Measurements from ENCODE around the gene HGFAC. TPM values are rescaled to one million over a fixed set of nuclear protein-coding genes. Genes with fewer than 3 reads are reported as not detected.

The HGFAC gene
- total RNA-seq, 2 donors from 2014 or later: not detected

GRCh38 chr4:3481113-3481531 is 39.4 kb downstream of the HGFAC start:
- no peak for DNase-seq (ENCODE audit: low spot score in 2 of 2)
- Mint-ChIP-seq H3K36me3 (no peaks in the 10 kb centered on the region), H3K27ac (no peak overlapping the region), H3K9me3 (no peaks in the 10 kb centered on the region)
- ATAC-seq: peak; percentile 9 to 23

DNA sequence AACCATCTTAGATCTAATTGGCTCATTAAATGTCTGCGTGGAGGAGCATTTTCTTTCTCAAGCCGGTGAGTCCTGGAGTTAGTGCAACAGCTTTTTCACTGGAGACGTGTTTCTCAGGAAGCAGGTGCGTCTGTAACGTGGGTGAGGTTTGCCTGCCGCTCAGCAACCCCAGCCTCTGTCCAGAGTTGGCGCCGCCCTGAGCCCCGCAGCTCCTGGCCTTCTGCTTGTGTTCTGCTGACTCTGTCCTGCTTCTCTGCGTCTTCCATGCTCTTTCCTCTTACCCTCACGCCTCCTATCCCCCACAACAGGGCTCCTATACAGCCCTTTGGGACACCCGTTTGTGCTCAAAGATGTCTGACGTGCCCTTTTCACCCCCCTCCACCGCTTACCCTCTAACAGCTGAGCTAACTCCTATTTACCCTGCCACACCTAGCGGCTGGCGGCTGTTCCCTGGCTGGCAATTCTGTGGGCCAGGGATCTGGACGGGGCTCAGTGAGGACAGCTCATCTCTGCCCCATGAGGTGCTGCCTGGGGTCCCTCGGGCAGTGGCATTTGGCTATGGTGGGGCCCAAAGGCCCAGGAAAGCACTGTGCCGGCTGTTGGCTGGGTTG is 40.1 kb downstream of the HGFAC start:
- DNase-seq (ENCODE audit: low spot score in 2 of 2) (no peak), ATAC-seq (no peak)
- no peaks in the 10 kb centered on the region for H3K9me3 Mint-ChIP-seq
- H3K27ac Mint-ChIP-seq: no peak overlapping the region
- H3K36me3 Mint-ChIP-seq: no peaks in the 10 kb centered on the region

DNA sequence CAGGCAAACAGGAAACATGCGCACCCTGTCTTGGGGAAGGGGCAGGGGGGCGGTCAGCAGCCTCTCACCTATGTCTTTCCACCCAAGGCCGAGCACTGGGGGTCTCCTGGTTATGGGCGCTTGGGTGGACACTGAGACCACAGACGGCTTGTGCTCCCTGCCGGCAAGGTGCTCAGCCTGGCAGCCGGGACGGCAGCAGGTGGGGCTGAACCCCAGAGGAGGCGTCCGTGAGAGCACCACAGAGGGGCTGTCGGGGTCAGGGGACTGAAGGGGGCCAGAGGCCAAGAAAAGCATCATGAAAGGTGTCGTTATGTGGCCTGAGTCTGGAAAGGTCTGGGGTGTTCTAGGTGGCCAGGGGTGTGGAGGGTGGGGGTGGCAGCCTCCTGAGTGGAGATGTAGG is 40.9 kb downstream of the HGFAC start:
- DNase-seq (ENCODE audit: low spot score in 2 of 2) (no peak), ATAC-seq (no peak)
- Mint-ChIP-seq H3K9me3 (no peaks in the 10 kb centered on the region), H3K27ac (no peak overlapping the region), H3K36me3 (no peaks in the 10 kb centered on the region)

DNA sequence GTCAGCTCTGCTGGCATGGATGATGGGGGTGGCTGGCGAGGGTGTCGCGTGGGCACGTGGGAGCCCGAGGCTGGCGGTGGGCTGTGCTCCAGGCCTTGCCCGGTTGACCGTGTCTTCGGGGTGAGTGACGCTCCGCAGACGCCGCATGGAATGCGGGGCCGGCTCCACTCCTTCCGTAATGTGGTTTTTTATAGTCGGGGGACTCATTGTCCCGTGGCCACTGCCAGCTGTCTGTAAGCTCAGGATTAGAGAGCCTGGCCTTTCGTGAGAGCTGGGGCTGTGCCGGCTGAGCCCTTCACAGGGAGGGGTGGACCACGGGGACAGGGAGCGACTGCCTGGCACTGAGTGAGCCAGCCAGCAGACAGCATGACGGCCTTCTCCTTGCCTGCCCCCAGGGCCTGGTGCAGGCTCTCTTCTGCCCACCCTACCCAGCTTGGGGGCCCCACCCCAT is 41.7 kb downstream of the HGFAC start:
- Mint-ChIP-seq H3K27ac (no peak overlapping the region), H3K9me3 (no peaks in the 10 kb centered on the region), H3K36me3 (no peaks in the 10 kb centered on the region)
- DNase-seq (ENCODE audit: low spot score in 2 of 2) (no peak), ATAC-seq (no peak)

DNA sequence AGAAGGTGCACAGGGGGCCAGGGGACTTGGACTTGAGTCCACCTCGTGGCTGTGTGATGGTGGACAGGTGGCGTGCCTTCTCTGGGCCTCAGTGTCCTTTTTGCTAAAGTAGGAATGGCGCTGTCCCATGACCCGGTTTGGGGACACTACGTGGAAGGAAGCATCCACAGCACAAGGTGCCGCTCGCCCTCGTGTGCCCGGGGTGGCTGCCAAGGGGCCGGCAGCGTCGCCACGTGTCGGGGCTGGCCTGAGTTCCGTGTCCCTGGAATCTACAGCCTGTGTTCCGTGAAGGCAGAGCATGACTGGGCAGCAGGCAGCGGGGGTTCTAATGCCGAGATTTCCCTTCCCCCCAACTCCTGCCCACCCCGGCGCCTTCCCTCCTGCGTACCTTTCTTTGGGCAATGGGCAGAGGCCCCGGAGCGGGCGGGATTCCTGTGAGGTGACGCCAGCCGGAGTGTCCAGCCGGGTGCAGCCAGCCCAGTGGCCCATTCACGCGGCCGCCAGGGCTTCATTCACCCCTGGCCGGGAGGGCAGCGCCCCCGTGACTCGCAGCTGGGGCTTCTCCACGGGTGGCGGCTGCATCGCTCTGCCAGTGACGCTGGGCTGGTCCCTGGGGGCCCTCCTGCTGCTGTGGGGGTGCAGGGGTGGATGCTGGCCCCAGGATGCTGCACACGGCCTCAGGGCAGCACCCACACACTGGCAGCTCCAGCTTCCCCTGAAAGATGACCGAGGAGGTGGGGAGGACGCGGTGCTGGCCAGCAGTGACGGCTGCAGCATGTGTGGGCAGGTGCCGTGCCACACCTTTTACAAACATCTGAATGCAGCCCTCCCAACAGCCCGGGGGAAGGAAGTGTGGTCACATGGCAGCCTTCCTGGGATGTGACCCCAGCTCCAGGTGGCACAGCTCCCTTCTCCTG is 42.5 kb downstream of the HGFAC start:
- Mint-ChIP-seq H3K36me3 (no peaks in the 10 kb centered on the region), H3K9me3 (no peaks in the 10 kb centered on the region), H3K27ac (no peak overlapping the region)
- ATAC-seq: no peak
- no peak for DNase-seq (ENCODE audit: low spot score in 2 of 2)

DNA sequence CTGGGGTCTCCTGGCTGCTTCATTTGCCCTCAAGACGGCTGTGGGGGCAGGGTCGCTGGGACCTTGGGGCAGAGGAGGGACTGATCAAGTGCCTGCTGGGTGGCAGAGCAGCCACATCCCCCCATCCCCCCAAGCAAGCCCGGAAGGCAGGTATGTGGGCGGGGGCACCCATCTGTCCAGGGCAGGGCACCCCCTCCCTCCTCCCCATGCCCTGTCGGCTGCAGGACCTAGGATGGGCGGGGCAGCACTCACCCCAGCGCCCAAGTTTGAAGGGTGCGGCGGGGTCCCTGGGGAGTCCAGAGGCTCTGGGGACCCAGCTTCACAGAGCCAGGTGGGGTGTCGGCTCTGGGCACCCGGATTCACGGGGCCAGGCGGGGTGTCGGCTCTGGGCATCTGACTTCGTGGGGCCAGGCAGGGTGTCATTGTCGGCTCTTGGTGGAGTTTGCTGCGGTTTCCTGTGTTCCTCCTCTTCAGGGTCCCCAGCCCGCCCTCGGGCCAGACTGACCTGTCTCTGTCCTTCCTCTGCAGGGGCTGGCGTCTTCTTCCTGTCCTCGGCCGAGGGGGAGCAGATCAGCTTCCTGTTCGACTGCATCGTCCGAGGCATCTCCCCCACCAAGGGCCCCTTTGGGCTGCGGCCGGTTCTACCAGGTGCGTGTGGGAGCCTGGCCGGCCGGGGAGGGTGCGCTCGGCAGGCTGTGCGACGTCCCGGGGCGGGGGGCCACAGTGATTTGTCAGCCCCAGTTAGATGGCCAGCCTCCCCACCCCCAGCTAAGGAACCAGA is 43.4 kb downstream of the HGFAC start:
- Mint-ChIP-seq H3K27ac (no peak overlapping the region), H3K36me3 (no peaks in the 10 kb centered on the region), H3K9me3 (no peaks in the 10 kb centered on the region)
- DNase-seq (ENCODE audit: low spot score in 2 of 2) (no peak), ATAC-seq (no peak)

DNA sequence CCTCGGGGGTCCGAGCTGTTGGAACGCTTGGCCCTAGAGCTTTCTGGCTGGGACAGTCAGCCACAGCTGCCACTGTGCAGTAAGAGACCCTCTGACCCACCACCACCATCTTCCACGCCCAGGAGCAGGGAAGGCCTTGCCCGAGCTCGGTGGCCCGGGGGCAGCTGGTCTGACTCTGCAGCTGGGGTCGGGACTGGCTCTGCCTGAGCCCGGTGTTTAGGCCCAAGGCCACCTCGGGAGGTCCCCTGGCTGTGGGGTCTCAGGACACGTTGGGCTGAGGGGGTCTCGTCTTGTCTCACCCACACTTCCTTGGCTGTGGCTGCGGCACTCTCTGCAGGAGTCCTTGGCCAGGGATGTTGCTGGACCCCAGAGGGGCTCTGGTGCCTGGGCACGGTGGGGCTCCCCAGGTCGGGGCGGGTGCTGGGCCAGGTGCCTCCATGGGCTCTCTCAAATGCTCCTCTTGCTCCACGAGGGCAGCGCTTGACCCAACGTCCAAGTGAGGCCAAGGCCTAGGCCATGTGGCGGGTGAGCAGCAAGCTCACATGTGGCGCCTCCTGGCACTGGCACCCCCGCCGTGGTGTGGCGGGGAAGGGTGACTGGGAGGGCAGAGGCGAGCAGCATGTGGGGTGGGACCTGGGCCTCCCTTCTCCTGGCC is 44.2 kb downstream of the HGFAC start:
- H3K36me3 Mint-ChIP-seq: no peaks in the 10 kb centered on the region
- no peaks in the 10 kb centered on the region for H3K9me3 Mint-ChIP-seq
- DNase-seq (ENCODE audit: low spot score in 2 of 2) (no peak), ATAC-seq (no peak)
- no peak overlapping the region for H3K27ac Mint-ChIP-seq

GRCh38 chr4:3486541-3487540 is 45.1 kb downstream of the HGFAC start:
- ATAC-seq: no peak
- no peaks in the 10 kb centered on the region for H3K36me3 Mint-ChIP-seq
- DNase-seq (ENCODE audit: low spot score in 2 of 2): no peak
- no peaks in the 10 kb centered on the region for H3K9me3 Mint-ChIP-seq
- H3K27ac Mint-ChIP-seq: no peak overlapping the region

DNA sequence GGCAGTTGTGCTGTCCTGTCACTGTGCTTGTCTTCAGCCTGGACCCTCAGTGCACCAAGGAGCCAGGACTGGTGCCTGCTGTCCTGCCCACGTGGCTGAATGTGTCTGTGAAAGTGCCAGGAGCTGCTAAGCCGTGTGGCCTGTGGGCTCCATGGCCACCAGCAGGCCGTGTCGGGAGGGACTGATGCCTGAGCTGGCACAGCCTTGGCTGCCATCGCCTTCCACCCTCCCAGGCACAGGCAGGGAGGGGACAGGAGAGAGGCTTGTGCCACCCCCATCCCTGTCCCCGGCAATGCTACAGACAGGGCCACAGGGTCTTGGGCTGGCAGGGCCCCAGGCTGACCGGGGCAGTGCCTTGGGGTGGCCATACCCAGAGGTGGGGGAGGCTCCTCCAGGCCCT is 46.1 kb downstream of the HGFAC start:
- no peak for DNase-seq (ENCODE audit: low spot score in 2 of 2)
- ATAC-seq: no peak
- H3K27ac Mint-ChIP-seq: no peak overlapping the region
- H3K9me3 Mint-ChIP-seq: no peaks in the 10 kb centered on the region
- H3K36me3 Mint-ChIP-seq: no peaks in the 10 kb centered on the region

- ATAC-seq (peak in 1 of 2 donors; percentile 14), DNase-seq (ENCODE audit: low spot score in 2 of 2) (no peak)
- Mint-ChIP-seq H3K27ac (no peak overlapping the region), H3K36me3 (no peaks in the 10 kb centered on the region), H3K9me3 (no peaks in the 10 kb centered on the region)
These were observed 47.1 kb downstream of the HGFAC start for GRCh38 chr4:3488820-3489219.

DNA sequence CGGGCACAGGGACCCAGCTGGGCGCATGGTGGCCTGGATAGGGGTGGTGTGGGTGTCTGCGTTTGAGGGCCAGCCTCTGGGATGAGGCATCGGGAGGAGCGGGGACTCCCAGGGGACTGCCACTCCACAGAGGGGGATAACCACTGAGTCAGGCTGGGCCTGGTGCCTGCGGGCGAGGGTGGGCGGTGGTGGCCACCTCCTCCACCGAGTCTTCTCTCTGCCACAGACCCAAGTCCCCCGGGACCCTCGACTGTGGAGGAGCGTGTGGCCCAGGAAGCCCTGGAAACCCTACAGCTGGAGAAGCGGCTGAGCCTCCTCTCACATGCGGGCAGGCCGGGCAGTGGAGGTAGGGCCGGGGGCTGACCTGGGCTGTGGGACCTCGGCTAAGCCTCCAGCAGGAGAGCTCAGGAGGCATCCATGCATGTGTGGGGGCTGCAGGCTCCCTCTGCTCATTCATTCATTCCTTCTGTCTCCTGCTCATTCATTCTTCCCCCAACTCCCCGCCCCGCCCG is 47.7 kb downstream of the HGFAC start:
- no peaks in the 10 kb centered on the region for H3K36me3 Mint-ChIP-seq
- ATAC-seq (no peak), DNase-seq (ENCODE audit: low spot score in 2 of 2) (no peak)
- no peak overlapping the region for H3K27ac Mint-ChIP-seq
- no peaks in the 10 kb centered on the region for H3K9me3 Mint-ChIP-seq

DNA sequence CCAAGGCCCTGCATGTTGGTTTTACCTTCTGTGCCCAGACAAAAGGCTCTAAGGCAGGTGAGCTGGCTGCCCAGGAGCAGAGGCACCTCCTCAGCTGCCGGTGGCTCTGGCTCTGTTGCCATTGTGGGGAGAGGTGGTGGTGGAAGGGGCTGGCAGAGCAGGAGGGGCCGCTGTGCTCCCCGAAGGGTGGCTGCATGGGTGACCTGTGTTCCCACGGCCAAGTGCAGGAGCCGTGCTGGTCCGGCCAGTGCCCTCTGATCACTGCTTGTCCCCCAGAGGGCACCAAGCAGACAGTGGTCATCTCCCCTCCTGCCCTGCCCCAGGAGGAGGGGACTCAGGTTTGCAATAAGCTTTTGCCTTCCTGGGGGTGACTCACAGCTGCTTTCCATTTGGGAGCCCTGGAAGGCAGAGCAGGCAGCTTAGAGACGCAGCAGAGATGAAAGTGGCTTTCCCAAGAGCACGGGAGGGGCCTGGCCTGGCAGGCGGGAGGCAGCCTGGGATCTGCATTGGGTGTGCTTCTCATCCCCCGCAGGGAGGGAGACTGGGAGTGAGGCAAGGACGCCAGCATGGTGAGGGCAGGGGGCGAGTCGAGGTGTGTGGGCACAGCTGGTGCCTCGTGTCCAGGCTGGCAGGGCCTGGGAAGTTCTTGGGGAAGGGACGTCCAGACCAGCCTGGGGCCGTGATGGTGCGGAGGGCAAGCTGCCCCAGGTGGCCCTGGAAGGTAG is 50.1 kb downstream of the HGFAC start:
- ATAC-seq (no peak), DNase-seq (ENCODE audit: low spot score in 2 of 2) (no peak)
- Mint-ChIP-seq H3K27ac (no peak overlapping the region), H3K9me3 (no peaks in the 10 kb centered on the region), H3K36me3 (no peaks in the 10 kb centered on the region)

DNA sequence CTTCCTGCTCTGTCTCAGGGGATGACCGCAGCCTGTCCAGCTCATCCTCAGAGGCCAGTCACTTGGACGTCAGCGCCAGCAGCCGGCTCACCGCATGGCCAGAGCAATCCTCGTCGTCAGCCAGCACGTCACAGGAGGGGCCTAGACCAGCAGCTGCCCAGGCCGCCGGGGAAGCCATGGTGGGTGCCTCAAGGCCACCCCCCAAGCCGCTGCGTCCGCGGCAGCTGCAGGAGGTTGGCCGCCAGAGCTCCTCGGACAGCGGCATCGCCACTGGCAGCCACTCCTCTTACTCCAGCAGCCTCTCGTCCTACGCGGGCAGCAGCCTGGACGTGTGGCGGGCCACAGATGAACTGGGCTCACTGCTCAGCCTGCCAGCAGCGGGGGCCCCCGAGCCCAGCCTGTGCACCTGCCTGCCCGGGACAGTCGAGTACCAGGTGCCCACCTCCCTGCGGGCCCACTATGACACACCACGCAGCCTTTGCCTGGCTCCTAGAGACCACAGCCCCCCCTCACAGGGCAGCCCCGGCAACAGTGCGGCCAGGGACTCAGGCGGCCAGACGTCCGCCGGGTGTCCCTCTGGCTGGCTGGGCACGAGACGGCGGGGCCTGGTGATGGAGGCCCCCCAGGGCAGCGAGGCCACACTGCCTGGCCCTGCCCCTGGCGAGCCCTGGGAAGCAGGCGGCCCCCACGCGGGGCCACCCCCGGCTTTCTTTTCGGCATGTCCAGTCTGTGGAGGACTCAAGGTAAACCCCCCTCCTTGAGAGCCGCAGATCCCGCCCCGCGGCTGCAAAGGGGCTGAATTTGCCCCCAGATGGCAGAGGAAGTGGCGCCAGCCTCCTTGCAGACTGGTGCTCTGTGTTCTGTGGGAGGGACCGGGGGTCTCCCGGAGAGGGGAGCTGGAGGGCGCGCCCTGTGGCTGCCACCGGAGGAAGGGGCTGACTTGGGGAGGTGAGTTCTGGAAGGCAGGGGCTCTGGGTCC is 51.3 kb downstream of the HGFAC start:
- DNase-seq (ENCODE audit: low spot score in 2 of 2): no peak
- Mint-ChIP-seq H3K9me3 (no peaks in the 10 kb centered on the region), H3K27ac (no peak overlapping the region), H3K36me3 (no peaks in the 10 kb centered on the region)
- no peak for ATAC-seq
